Stimulated activated CD8-positive, alpha-beta memory T cell treated with anti-CD3 and anti-CD28 coated beads, Interleukin-12 subunit alpha, Interleukin-12 subunit beta, amount 100 ng/mL, for 24 hours (primary cell): Measurements from ENCODE around the gene CEACAM16.

Experiments used
- DNase-seq: peaks from one replicate; pipeline ENCODE4 v3.0.0-alpha.2; 2020; ENCODE audit errors: extremely low read depth

CEACAM16 gene

GRCh38 chr19:44745887-44746600 is 47.1 kb downstream of the CEACAM16 start:
- DNase-seq, result no peak

GRCh38 chr19:44746616-44746945 is 47.6 kb downstream of the CEACAM16 start:
- DNase-seq, result no peak

- DNase-seq, result peak; percentile 85
These were observed 48.2 kb downstream of the CEACAM16 start for GRCh38 chr19:44746946-44747738.

GRCh38 chr19:44747739-44748425 is 48.9 kb downstream of the CEACAM16 start:
- no peak for DNase-seq

GRCh38 chr19:44748426-44749254 is 49.7 kb downstream of the CEACAM16 start, which contains the start of gene BCL3:
TSS of gene BCL3 (plus strand) at chr19:44748708. CDS start at chr19:44748791, 83 bp downstream.
- no peak for DNase-seq

- no peak for DNase-seq
These were observed 50.3 kb downstream of the CEACAM16 start for GRCh38 chr19:44749292-44749691.

GRCh38 chr19:44749994-44750393 is 51.0 kb downstream of the CEACAM16 start:
- no peak for DNase-seq

- no peak for DNase-seq
These were observed 53.3 kb downstream of the CEACAM16 start for GRCh38 chr19:44752123-44752815.

- DNase-seq, result peak; percentile 83
These were observed 54.1 kb downstream of the CEACAM16 start for GRCh38 chr19:44752816-44753625.

- DNase-seq, result no peak
These were observed 54.6 kb downstream of the CEACAM16 start for GRCh38 chr19:44753626-44753931.

- DNase-seq, result peak; percentile 52
These were observed 55.2 kb downstream of the CEACAM16 start for GRCh38 chr19:44753932-44754749.

- DNase-seq, result no peak
These were observed 55.8 kb downstream of the CEACAM16 start for GRCh38 chr19:44754750-44755080.

GRCh38 chr19:44755219-44755618 is 56.3 kb downstream of the CEACAM16 start:
- no peak for DNase-seq

- DNase-seq, result no peak
These were observed 57.2 kb downstream of the CEACAM16 start for GRCh38 chr19:44756089-44756562.

GRCh38 chr19:44757057-44757734 is 58.2 kb downstream of the CEACAM16 start:
- no peak for DNase-seq

- DNase-seq, result no peak
These were observed 59.0 kb downstream of the CEACAM16 start for GRCh38 chr19:44757735-44758505.

GRCh38 chr19:44758596-44758995 is 59.6 kb downstream of the CEACAM16 start:
- DNase-seq, result no peak
